K562 treated with DMSO at 1 percent for 4 hours (cell line): ENCODE results near the gene TAS2R19. TPM values are rescaled to one million over a fixed set of nuclear protein-coding genes. Genes with fewer than 3 reads are reported as not detected.

Experiments
- total RNA-seq: library from RNA; unstranded; fragments of 300-600 nt; gene quantifications from 2 replicates; pipeline ENCODE4 v1.2.3, GENCODE V29; 2022; ENCODE audit not compliant: insufficient read depth

The TAS2R19 gene
- not detected in 2 replicates for total RNA-seq

GRCh38 chr12:11022520-11022919 lies at the start of gene TAS2R19:
Gene TAS2R19, minus strand, starts transcription at chr12:11022620. Its CDS starts 49 bp downstream, at chr12:11022571.

GRCh38 chr12:11062194-11062593 lies 39.8 kb upstream of the TAS2R19 start, which contains the start of gene TAS2R46:
Gene TAS2R46, minus strand, starts transcription at chr12:11062294. Its CDS starts 0 bp downstream, at chr12:11062294.

DNA sequence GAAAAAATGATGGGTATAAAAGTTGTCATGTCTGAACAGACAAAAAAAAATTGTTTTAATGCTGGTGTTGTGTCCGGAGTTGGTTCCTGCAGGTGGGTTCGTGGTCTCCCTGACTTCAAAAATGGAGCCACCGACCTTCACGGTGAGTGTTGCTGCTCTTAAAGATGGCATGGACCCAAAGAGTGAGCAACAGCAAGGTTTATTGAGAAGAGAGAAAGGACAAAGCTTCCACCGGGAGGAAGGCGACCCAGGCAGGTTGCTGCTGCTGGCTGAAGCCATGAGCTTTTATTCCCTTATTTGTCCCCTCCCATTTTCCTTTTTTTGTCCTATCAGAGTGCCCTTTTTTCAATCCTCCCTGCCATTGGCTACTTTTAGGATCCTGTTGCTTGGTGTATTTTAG lies 8.9 kb upstream of the TAS2R19 start, which contains the start of gene TAS2R31:
Gene TAS2R31, minus strand, starts transcription at position 101 of the 400 bp plus-strand sequence. Its CDS starts 72 bp downstream, at position 29.

DNA sequence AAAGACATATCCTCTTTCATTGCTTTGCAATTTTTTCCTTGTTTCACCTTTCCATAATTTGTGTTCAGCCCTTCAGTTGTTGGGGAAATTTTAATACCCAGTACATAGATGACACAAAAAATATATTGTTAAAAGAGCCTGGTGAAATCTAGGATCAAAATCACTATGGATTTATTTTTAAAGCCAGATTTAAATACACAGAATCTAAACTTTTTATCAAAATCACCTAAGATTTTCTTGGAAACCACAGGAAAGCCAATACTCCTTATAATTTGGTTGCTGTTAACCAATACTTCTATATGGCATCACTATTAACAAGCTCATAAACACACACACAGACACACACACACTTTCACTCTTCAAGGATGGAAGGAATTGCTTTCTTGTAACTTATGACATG lies 24.2 kb downstream of the TAS2R19 start, which contains the start of gene TAS2R20:
Gene TAS2R20, minus strand, starts transcription at position 101 of the 400 bp plus-strand sequence. CDS start 429 bp downstream, outside the sequence.

DNA sequence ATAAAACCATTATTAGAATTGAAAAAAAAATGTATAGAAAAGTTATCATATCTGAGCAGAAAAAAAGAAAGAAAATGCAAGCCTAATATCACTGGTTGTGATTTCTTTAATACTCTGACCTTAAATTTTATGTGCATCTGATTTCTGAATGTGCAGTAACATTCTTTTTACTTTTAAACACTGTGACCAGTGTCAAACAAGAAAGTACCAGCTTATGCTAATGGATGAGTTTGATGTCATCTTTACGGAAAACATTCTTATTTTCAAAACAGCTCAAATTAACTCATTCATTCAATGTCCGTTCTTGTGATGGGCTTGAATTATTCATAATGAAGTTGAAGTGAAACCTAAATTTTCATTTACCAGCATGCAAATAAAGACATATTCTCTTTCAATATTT lies 35.6 kb downstream of the TAS2R19 start, which contains the start of gene TAS2R50:
Gene TAS2R50, minus strand, starts transcription at position 101 of the 400 bp plus-strand sequence. Its CDS starts 52 bp downstream, at position 49.

Other genes with a start within 250 kb of the TAS2R19 start
- gene TAS2R7, start 220.0 kb downstream of the TAS2R19 start, total RNA-seq, result not detected in 2 replicates
- gene TAS2R8, start 215.3 kb downstream of the TAS2R19 start, total RNA-seq, result not detected in 2 replicates
- not detected in 2 replicates for gene TAS2R9, start 212.5 kb downstream of the TAS2R19 start, total RNA-seq
- gene TAS2R10, start 196.3 kb downstream of the TAS2R19 start, total RNA-seq, result not detected in 2 replicates
- not detected in 2 replicates for gene PRR4, start 173.1 kb downstream of the TAS2R19 start, total RNA-seq
- gene PRH1, start 138.4 kb downstream of the TAS2R19 start, total RNA-seq, result not detected in 2 replicates
- gene TAS2R13, start 113.1 kb downstream of the TAS2R19 start, total RNA-seq, result not detected in 2 replicates
- gene PRH2, start 93.4 kb downstream of the TAS2R19 start, total RNA-seq, result not detected in 2 replicates
- 1.5 TPM in 1 of 2 replicates, not detected in the other for gene TAS2R14, start 83.4 kb downstream of the TAS2R19 start, total RNA-seq
- gene TAS2R50, start 35.7 kb downstream of the TAS2R19 start, total RNA-seq, result not detected in 2 replicates
- not detected in 2 replicates for gene TAS2R20, start 24.3 kb downstream of the TAS2R19 start, total RNA-seq
- gene TAS2R31, start 8.8 kb upstream of the TAS2R19 start, total RNA-seq, result not detected in 2 replicates
- not detected in 2 replicates for gene TAS2R46, start 39.7 kb upstream of the TAS2R19 start, total RNA-seq
- not detected in 2 replicates for gene TAS2R43, start 69.7 kb upstream of the TAS2R19 start, total RNA-seq
- not detected in 2 replicates for gene TAS2R30, start 112.0 kb upstream of the TAS2R19 start, total RNA-seq
- gene SMIM10L1, start 148.6 kb upstream of the TAS2R19 start, total RNA-seq, result 7.2 and 8.4 TPM in 2 replicates
- gene TAS2R42, start 164.3 kb upstream of the TAS2R19 start, total RNA-seq, result not detected in 2 replicates
- gene PRB3, start 247.1 kb upstream of the TAS2R19 start, total RNA-seq, result not detected in 2 replicates